ENCODE results near the gene CCDC39.

CCDC39 gene

GRCh38 chr3:180698760-180699270, 19.5 kb upstream of the CCDC39 start:
- H3K4me3 ChIP-seq (replicated peaks; ENCODE audit: low read depth, low read length): no peak overlapping the region
- DNase-seq (ENCODE audit: low read depth): no peak
- TF ChIP-seq CTCF (IDR thresholded peaks at IDR 0.05; ENCODE audit: low read length, missing control alignments): no peak

- no peak for TF ChIP-seq CTCF (IDR thresholded peaks at IDR 0.05; ENCODE audit: low read length, missing control alignments)
- no peak for DNase-seq (ENCODE audit: low read depth)
- H3K4me3 ChIP-seq (replicated peaks; ENCODE audit: low read depth, low read length): no peak overlapping the region
Observed at GRCh38 chr3:180694321-180694720, 15.0 kb upstream of the CCDC39 start.

- TF ChIP-seq CTCF (IDR thresholded peaks at IDR 0.05; ENCODE audit: low read length, missing control alignments): no peak
- no peak for DNase-seq (ENCODE audit: low read depth)
- no peak overlapping the region for H3K4me3 ChIP-seq (replicated peaks; ENCODE audit: low read depth, low read length)
Observed at GRCh38 chr3:180693656-180694055, 14.4 kb upstream of the CCDC39 start.

- TF ChIP-seq CTCF (IDR thresholded peaks at IDR 0.05; ENCODE audit: low read length, missing control alignments): no peak
- no peak overlapping the region for H3K4me3 ChIP-seq (replicated peaks; ENCODE audit: low read depth, low read length)
- DNase-seq (ENCODE audit: low read depth): no peak
Observed at GRCh38 chr3:180690061-180690460, 10.8 kb upstream of the CCDC39 start.

- no peak for DNase-seq (ENCODE audit: low read depth)
- no peak overlapping the region for H3K4me3 ChIP-seq (replicated peaks; ENCODE audit: low read depth, low read length)
- TF ChIP-seq CTCF (IDR thresholded peaks at IDR 0.05; ENCODE audit: low read length, missing control alignments): no peak
Observed at GRCh38 chr3:180684807-180685206, 5.5 kb upstream of the CCDC39 start.

- DNase-seq (ENCODE audit: low read depth): no peak
- H3K4me3 ChIP-seq (replicated peaks; ENCODE audit: low read depth, low read length): no peak overlapping the region
- TF ChIP-seq CTCF (IDR thresholded peaks at IDR 0.05; ENCODE audit: low read length, missing control alignments): no peak
Observed at GRCh38 chr3:180683816-180684215, 4.5 kb upstream of the CCDC39 start.

- peak; percentile 51 for DNase-seq (ENCODE audit: low read depth)
- TF ChIP-seq CTCF (IDR thresholded peaks at IDR 0.05; ENCODE audit: low read length, missing control alignments): peak; percentile 53
- peak overlapping the region; percentile 70 for H3K4me3 ChIP-seq (replicated peaks; ENCODE audit: low read depth, low read length)
Observed at GRCh38 chr3:180680097-180680430, 775 bp upstream of the CCDC39 start.
